ENCODE data around the gene CNBD2.
A peak's percentile ranks its signal among the peaks of the same experiment; 100 is the strongest.
"Not testable (repeated sequence)": the region's sequence is repeated elsewhere in the genome, so short reads cannot be mapped to it uniquely, and the experiment has no call there.

CNBD2 gene

DNA sequence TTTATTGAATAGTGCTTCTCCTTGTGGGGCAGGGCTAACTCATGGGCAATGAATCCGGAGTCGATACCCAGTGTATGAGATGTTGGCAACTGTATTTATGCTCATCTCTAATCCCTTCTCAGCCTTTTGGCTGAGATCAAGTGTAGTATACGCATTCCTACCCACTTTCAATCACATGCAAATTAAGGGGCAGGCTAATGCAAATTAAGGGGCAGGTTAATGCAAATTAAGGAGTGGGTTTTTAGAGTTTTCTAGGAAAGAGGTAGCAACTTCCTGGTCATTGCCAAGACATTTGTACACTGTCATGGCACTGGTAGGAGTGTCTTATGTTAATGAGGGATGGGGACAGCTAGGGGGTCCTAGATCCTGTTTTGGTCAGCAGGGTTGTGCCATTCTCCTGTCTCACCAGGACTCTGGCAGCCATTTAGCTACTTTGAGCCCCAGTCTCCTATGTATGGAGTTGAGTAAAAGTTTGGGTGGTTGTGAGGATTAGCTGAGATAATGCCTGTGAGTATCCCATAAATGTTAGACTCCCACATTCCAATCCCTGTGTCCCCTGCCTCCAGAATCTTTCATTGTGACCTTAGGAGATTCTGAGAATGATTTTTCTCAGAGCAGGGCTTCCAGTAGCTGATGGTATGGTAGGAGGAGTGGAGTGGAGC, at the start of gene CNBD2:
TSS of gene CNBD2 (plus strand) at position 612 of the 662 bp plus-strand sequence. CDS start 173 bp downstream, outside the sequence.
- no peak for DNase-seq

- DNase-seq, result no peak
These were observed 47.9 kb upstream of the CNBD2 start for GRCh38 chr20:35920523-35920922.

DNA sequence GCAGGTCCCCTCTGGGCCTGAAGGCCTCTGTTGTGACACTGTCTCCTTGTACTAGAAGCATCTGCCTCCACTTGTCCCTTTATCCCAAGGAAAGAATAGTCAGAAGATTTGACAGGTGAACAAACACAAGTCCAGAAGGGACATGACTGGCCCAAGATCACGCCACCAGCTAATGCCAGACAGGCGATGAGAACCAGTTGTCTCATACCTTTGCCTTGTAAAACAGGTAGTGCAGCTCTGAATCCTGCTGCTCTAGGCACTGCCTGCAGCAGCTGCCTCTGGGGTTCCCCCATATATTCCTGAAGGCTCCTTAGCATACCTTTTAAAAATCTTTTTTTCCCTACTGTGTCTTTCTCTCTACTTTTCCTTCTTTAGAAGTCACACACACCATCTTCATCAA, 39.1 kb upstream of the CNBD2 start:
- no peak for DNase-seq

DNA sequence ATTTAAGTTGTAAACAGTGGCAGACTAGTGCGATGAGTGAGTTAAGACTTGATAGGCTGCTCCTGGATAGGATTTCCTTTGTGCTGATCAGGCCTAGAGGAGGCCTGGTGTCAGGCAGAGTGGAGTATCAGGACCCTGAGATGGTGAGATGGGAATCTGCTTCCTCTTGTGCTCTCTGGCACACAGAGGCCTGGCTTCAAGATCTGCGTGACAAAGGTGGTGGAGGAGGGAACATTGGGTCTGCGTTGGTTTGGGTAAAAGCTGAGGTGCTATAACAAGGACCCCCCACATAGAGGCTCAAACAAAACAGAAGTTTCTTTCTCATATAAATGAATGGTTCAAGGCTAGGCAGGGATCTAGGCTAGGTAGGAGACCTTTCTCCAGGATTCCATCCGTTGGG, 34.3 kb upstream of the CNBD2 start:
- DNase-seq, result no peak

DNA sequence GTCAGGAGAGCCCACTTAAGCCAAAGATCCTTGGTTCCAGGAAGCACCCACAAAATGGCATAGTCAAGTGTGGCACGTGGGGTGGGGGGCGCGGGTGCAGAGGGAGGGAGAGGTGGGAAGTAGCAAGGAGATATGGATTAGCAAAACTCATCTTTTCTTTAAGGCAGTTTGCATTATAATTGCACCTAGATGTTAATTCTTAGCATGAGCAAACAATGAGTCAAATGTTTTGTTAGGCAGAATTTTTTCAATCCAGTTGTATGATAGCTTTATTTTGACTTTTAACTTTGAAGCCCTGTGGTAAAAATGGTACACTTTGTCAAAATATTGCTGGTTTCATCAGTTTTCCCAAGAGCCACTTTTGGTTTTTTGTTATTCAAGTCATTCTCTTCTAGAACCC, 29.1 kb upstream of the CNBD2 start:
- DNase-seq, result no peak

- DNase-seq, result peak in 1 of 2 experiments; percentile 41
These were observed 26.8 kb upstream of the CNBD2 start for GRCh38 chr20:35941620-35942019.

DNA sequence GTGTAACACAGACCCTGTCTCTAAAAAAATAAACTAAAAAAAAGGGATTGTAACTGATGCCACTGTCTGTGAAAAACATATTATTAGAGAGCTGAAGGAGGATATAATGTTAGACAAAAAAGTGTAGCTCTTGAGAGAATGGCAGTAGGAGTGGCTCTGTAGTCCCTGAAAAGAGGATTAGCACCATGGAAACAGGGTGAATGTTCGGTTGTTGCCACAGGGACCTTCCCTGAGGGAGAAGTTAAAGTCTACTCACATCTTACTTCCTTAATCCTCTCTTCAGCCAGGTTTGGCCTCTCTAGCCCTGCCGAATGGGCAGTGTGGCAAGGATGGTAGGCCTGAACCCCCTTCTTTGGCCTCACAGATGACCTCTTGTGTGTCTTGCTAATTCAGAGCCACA, 26.1 kb upstream of the CNBD2 start:
- DNase-seq, result peak; percentile 82 to 91

DNA sequence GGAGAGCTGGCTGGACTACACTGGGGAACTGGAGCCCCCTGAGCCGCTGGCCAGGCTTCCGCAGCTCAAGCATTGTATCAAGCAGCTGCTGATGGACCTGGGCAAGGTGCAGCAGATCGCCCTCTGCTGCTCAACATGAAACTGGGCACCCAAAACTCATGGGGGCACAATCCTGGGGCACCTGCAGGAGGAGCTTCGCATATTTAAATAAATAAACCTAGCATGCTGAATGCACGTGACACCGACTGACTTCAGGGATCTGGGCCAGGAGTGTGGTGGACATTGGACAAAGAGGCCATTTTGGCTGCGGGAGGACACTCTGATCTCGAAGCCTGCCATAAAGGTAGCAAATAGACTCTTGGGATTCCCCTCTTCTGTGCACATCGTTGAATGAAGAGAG, 20.9 kb upstream of the CNBD2 start:
- peak in 1 of 2 experiments; percentile 66 for DNase-seq

- no peak for DNase-seq
These were observed 20.5 kb upstream of the CNBD2 start for GRCh38 chr20:35947907-35948306.

DNA sequence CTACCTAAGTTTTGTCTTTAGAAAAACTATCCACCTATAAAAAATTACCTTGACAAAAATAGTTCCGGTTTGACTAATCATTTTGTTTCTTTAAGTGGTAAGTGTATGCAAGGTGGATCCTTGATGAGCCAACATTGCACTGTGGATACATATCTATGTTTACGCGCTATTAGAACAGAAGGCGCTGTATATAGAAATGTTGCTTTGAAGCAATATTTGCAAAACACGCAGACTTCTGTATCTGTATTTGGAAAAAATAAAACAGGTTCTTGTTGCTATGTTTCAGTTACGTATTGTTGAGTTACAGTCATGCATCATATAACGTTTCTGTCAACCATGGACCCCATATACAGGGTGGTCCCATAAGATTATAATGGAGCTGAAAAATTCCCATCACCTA, 18.3 kb upstream of the CNBD2 start:
- no peak for DNase-seq

DNA sequence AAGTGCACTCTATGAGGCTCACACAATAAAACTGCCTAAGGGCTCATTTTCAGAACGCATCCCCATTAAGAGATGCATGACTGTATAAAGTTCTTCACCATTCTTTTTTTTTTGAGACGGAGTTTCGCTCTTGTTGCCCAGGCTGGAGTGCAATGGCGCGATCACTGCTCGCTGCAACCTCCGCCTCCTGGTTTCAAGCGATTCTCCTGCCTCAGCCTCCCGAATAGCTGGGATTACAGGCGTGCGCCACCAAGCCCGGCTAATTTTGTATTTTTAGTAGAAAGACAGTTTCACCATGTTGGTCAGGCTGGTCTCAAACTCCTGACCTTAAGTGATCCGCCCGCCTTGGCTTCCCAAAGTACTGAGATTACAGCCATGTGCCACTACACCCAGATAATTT, 16.3 kb upstream of the CNBD2 start:
- DNase-seq, result not testable (repeated sequence)

- no peak for DNase-seq
These were observed 15.7 kb upstream of the CNBD2 start for GRCh38 chr20:35952480-35953386.

- no peak for DNase-seq
These were observed 14.8 kb upstream of the CNBD2 start for GRCh38 chr20:35953387-35954199.

GRCh38 chr20:35954200-35954906, 14.0 kb upstream of the CNBD2 start, which contains the start of gene SCAND1:
SCAND1 (minus strand) TSS chr20:35954502; CDS start chr20:35954284, 218 bp downstream.
- DNase-seq, result peak; percentile 99

DNA sequence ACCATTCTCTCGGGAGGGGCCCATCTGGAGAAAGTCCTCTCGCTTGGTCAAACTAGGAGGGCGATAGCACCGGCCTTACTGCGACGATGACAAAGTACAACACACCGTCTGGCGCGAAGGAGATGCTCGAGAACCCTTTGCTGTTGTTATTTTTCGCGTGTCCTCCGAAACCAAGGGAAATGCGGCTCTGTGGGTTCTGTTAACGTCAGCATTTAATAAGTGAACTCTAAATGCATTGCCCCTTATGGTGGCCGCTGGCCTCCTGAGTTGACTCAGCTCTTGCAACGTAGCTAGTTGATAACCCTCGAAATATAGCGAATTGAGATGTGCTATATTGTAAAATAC, 13.5 kb upstream of the CNBD2 start:
- DNase-seq, result peak; percentile 77 to 79

- no peak for DNase-seq
These were observed 11.8 kb upstream of the CNBD2 start for GRCh38 chr20:35956616-35957015.

DNA sequence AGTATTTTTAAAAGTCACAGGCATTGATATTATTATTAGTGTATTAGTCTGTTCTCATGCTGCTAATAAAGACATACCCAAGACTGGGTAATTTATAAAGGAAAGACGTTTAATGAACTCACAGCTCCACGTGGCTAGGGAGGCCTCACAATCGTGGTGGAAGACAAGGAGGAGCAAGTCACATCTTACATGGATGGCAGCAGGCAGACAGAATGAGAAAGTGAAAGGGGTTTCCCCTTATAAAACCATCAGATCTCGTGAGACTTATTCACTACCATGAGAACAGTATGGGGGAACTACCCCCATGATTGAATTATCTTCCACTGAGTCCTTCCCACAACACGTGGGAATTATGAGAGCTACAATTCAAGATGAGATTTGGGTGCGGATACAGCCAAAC, 9.1 kb upstream of the CNBD2 start:
- DNase-seq, result not testable (repeated sequence)

DNA sequence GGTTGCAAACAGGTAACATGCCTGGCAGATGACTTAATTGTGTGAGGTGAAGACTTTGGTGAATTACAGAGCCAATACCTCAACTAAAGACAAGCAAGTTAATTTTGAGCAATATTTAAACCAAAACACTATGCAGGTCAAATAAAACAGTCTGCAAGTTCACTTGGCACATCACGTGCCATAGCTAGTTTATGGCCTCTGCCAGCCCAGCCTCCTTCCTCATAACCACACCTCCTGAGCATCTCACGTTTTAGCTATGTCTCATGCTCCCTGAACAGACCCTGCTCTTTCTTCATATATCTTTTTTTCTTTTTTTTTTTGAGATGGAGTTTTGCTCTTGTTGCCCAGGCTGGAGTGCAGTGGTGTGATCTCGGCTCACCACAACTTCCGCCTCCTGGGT, 4.5 kb upstream of the CNBD2 start:
- no peak for DNase-seq

- no peak for DNase-seq
These were observed 540 bp downstream of the CNBD2 start for GRCh38 chr20:35968930-35969329.

DNA sequence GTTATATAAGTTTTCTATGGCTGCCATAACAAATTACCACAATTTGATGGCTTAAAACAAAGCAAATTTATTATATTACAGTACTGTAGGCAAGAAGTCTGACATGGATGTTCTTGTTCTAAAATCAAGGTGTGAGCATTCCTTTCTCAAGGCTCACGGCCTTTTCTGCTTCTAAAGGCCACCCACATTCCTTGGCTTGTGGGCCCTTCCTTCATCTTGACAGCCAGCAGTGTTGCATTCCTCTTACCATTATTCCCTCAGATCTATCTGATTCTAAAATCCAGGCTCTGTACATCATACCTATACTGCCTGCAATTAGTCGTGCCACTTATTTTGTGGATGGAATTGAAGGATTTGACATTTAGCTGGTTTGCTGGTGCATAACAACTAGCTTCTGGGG, 3.6 kb downstream of the CNBD2 start:
- no peak for DNase-seq

- DNase-seq, result peak; percentile 98 to 99
These were observed 4.1 kb downstream of the CNBD2 start for GRCh38 chr20:35972462-35972861.

DNA sequence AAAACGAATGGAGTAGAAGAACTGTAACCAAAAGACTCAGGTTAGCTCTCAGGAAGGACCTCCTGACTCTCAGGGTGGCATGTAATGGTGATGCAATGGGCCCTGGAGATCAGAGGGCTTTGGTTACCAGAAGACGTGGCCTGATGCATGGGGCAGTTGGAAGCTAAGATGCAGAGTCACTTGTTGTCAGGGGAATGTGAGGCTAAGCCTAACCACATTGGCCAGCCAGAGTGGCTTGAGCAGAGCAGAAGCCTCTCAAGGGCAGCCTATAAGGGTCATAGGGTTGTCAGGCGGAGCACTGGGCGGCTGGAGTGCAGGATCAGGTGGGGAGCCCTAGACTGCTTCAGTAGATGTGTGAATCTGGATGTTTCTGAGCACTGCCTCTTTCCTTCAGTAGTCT, 5.9 kb downstream of the CNBD2 start:
- DNase-seq, result no peak

All from NCI-H524 (cell line).